Measurements from ENCODE around the gene CDKN1C. TPM values are rescaled to one million over a fixed set of nuclear protein-coding genes. Genes with fewer than 3 reads are reported as not detected.

CDKN1C gene
- polyA plus RNA-seq, 2 donors: 12.1 to 27.5 TPM

DNA sequence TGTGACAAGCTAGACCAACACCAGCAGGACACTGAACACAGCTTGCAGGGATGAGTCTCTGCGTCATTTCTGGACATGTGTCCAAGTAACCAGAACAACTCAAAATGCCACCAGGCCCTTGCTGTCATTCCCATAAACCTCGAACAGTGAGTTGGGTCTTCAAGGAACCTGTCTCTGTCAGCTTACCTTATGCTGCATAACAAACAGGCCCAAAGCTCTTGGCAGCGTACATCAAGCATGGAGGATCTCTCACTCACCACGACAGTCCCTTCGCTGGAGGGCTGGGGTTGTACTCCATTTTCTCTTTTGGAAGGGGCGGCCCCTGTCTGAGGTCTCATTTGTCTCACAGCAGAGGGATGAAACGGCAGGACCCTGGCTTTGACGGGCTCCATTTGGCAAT, 6.8 kb downstream of the CDKN1C start:
- Histone ChIP-seq H3K36me3 (ENCODE audit: control insufficient read depth in 2 of 2, insufficient read depth in 2 of 2, low read length in 1 of 2) (no peaks in the 10 kb centered on the region), H3K27ac (ENCODE audit: low read depth in 2 of 2, low read length in 1 of 2) (no peak overlapping the region)
- WGBS, 2 donors: 95 to 97% methylated on average over 8 of the region's 8 CpGs

GRCh38 chr11:2877474-2877873, 8.1 kb downstream of the CDKN1C start:
- H3K9me3 ChIP-seq (ENCODE audit: control insufficient read depth in 2 of 2, insufficient read depth in 1 of 2, low read depth in 1 of 2, low read length in 1 of 2): peaks cover 0 to 10% of the 10 kb centered on the region in 2 donors
- 56 to 70% methylated on average over 6 of the region's 6 CpGs for WGBS, 2 donors
- H3K36me3 ChIP-seq (ENCODE audit: control insufficient read depth in 2 of 2, insufficient read depth in 2 of 2, low read length in 1 of 2): no peaks in the 10 kb centered on the region
- H3K27me3 ChIP-seq (ENCODE audit: control insufficient read depth in 1 of 2, insufficient read depth in 2 of 2, low read length in 2 of 2): no peaks in the 10 kb centered on the region
- H3K27ac ChIP-seq (ENCODE audit: low read depth in 2 of 2, low read length in 1 of 2): no peak overlapping the region
- no peaks in the 10 kb centered on the region for H3K4me1 ChIP-seq (ENCODE audit: control insufficient read depth in 2 of 2, insufficient read depth in 2 of 2, low read length in 1 of 2)
- no peak overlapping the region for H3K4me3 ChIP-seq (ENCODE audit: low read depth in 1 of 2, low read length in 2 of 2)

More for the DNA sequence above, 6.8 kb downstream of the CDKN1C start:
- Histone ChIP-seq H3K4me1 (ENCODE audit: control insufficient read depth in 2 of 2, insufficient read depth in 2 of 2, low read length in 1 of 2) (peaks cover 0 to 3% of the 10 kb centered on the region in 2 donors), H3K9me3 (ENCODE audit: control insufficient read depth in 2 of 2, insufficient read depth in 1 of 2, low read depth in 1 of 2, low read length in 1 of 2) (peaks cover 0 to 10% of the 10 kb centered on the region in 2 donors), H3K27me3 (ENCODE audit: control insufficient read depth in 1 of 2, insufficient read depth in 2 of 2, low read length in 2 of 2) (no peaks in the 10 kb centered on the region), H3K4me3 (ENCODE audit: low read depth in 1 of 2, low read length in 2 of 2) (no peak overlapping the region)

DNA sequence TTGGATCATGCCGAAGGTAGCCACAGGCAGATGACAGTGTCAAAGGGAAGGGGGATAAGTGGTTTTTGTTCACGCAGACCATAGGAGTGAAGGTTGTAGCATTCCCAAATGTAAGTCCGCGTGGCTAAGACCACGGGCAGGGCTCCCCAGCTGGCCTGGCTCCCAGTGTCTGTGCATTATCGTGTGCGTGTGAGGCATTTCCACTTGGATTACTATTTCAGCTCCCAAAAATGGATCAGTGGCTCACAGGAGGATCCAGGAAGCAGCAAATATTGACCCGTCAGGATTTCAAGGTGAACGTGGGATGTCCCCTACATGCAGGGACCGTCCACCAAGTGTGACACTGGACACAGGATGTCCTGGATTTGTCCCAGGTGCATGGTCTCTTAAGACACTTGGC, 10.6 kb downstream of the CDKN1C start:
- WGBS, 2 donors: 95 to 97% methylated on average over 10 of the region's 10 CpGs
- Histone ChIP-seq H3K9me3 (ENCODE audit: control insufficient read depth in 2 of 2, insufficient read depth in 1 of 2, low read depth in 1 of 2, low read length in 1 of 2) (peaks cover 0 to 8% of the 10 kb centered on the region in 2 donors), H3K4me1 (ENCODE audit: control insufficient read depth in 2 of 2, insufficient read depth in 2 of 2, low read length in 1 of 2) (no peaks in the 10 kb centered on the region), H3K36me3 (ENCODE audit: control insufficient read depth in 2 of 2, insufficient read depth in 2 of 2, low read length in 1 of 2) (no peaks in the 10 kb centered on the region), H3K27ac (ENCODE audit: low read depth in 2 of 2, low read length in 1 of 2) (no peak overlapping the region), H3K27me3 (ENCODE audit: control insufficient read depth in 1 of 2, insufficient read depth in 2 of 2, low read length in 2 of 2) (peaks cover 0 to under 1% of the 10 kb centered on the region in 2 donors), H3K4me3 (ENCODE audit: low read depth in 1 of 2, low read length in 2 of 2) (no peak overlapping the region)

- 61 to 65% methylated on average over 22 of the region's 22 CpGs for WGBS, 2 donors
- H3K27me3 ChIP-seq (ENCODE audit: control insufficient read depth in 1 of 2, insufficient read depth in 2 of 2, low read length in 2 of 2): peaks cover 0 to 8% of the 10 kb centered on the region in 2 donors
- no peaks in the 10 kb centered on the region for H3K4me1 ChIP-seq (ENCODE audit: control insufficient read depth in 2 of 2, insufficient read depth in 2 of 2, low read length in 1 of 2)
- H3K27ac ChIP-seq (ENCODE audit: low read depth in 2 of 2, low read length in 1 of 2): no peak overlapping the region
- H3K36me3 ChIP-seq (ENCODE audit: control insufficient read depth in 2 of 2, insufficient read depth in 2 of 2, low read length in 1 of 2): no peaks in the 10 kb centered on the region
- peaks cover 0 to 4% of the 10 kb centered on the region in 2 donors for H3K9me3 ChIP-seq (ENCODE audit: control insufficient read depth in 2 of 2, insufficient read depth in 1 of 2, low read depth in 1 of 2, low read length in 1 of 2)
- no peak overlapping the region for H3K4me3 ChIP-seq (ENCODE audit: low read depth in 1 of 2, low read length in 2 of 2)
Observed at GRCh38 chr11:2870969-2871680, 14.4 kb downstream of the CDKN1C start.

- Histone ChIP-seq H3K9me3 (ENCODE audit: control insufficient read depth in 2 of 2, insufficient read depth in 1 of 2, low read depth in 1 of 2, low read length in 1 of 2) (peaks cover 0 to 4% of the 10 kb centered on the region in 2 donors), H3K36me3 (ENCODE audit: control insufficient read depth in 2 of 2, insufficient read depth in 2 of 2, low read length in 1 of 2) (no peaks in the 10 kb centered on the region), H3K4me3 (ENCODE audit: low read depth in 1 of 2, low read length in 2 of 2) (no peak overlapping the region), H3K27me3 (ENCODE audit: control insufficient read depth in 1 of 2, insufficient read depth in 2 of 2, low read length in 2 of 2) (peaks cover 0 to 8% of the 10 kb centered on the region in 2 donors), H3K4me1 (ENCODE audit: control insufficient read depth in 2 of 2, insufficient read depth in 2 of 2, low read length in 1 of 2) (no peaks in the 10 kb centered on the region), H3K27ac (ENCODE audit: low read depth in 2 of 2, low read length in 1 of 2) (no peak overlapping the region)
- 73 to 75% methylated on average over 17 of the region's 17 CpGs for WGBS, 2 donors
Observed at GRCh38 chr11:2870460-2870859, 15.1 kb downstream of the CDKN1C start.

DNA sequence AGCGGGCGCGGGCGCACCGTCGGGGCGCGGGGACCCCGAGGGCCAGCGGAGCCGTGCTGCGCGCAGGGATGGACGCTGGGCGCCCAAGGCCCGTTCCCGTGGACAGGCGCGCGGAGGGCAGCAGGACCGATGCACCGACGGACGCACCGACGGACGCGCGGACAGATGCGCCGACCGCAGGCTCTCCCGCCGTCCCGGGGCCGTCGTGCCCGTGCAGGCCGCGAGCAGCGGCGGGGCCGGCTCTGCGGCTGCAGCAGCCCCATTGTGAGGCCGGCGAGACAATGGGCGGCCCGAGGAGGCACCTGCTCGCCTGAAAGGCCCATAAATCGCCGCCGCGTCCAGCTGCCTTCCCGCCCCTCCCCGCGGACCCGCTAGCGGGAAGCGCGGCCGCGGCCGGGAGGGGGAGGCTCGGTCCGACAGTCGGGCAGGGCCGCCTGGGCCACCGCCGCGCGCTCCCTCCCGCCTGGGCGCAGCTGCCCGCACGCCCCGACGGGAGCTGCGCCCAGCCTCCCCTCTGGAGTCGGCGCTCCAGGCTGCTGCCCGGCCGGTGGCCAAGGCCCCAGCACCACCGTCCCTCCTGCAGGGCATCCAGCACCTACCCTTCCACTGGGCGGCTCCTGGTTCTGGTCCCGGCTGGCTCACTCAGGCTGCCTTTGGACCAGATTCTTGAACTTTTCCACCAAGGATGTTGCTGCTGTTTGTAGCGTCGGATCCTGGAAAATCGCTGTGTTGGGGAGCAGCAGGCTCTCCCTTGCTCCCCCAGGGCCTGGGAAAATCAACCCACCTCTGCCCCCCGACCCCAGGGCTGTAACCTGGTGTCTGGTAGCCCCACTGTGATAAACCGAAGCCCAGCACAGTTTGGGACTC, 15.8 kb downstream of the CDKN1C start:
- Histone ChIP-seq H3K4me1 (ENCODE audit: control insufficient read depth in 2 of 2, insufficient read depth in 2 of 2, low read length in 1 of 2) (no peaks in the 10 kb centered on the region), H3K27ac (ENCODE audit: low read depth in 2 of 2, low read length in 1 of 2) (no peak overlapping the region), H3K9me3 (ENCODE audit: control insufficient read depth in 2 of 2, insufficient read depth in 1 of 2, low read depth in 1 of 2, low read length in 1 of 2) (peaks cover 0 to 4% of the 10 kb centered on the region in 2 donors), H3K4me3 (ENCODE audit: low read depth in 1 of 2, low read length in 2 of 2) (no peak overlapping the region), H3K36me3 (ENCODE audit: control insufficient read depth in 2 of 2, insufficient read depth in 2 of 2, low read length in 1 of 2) (no peaks in the 10 kb centered on the region), H3K27me3 (ENCODE audit: control insufficient read depth in 1 of 2, insufficient read depth in 2 of 2, low read length in 2 of 2) (peaks cover 0 to 8% of the 10 kb centered on the region in 2 donors)
- WGBS, 2 donors: 25 to 27% methylated on average over 46 to 90 of the region's 90 CpGs

DNA sequence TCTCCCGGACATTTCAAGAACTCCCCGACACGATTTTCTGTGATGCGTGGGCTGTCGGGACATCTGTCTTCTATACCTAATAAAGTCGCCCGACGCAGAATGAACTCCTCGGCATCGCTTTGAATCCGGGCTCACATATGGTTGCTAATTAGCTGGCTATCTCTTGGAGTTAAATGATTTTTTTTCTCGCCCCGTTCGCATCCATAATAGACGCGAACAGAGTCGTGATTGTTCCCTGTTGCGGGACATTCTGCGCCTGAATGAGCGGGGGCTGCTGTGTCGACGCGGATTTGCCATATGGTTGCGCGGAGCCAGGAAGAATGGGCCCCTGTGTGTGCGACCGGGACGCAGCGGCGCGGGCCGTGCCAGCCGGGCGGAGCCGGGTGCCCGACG, 16.4 kb downstream of the CDKN1C start:
- Histone ChIP-seq H3K4me3 (ENCODE audit: low read depth in 1 of 2, low read length in 2 of 2) (no peak overlapping the region), H3K27ac (ENCODE audit: low read depth in 2 of 2, low read length in 1 of 2) (no peak overlapping the region), H3K36me3 (ENCODE audit: control insufficient read depth in 2 of 2, insufficient read depth in 2 of 2, low read length in 1 of 2) (no peaks in the 10 kb centered on the region), H3K27me3 (ENCODE audit: control insufficient read depth in 1 of 2, insufficient read depth in 2 of 2, low read length in 2 of 2) (peaks cover 0 to 8% of the 10 kb centered on the region in 2 donors), H3K4me1 (ENCODE audit: control insufficient read depth in 2 of 2, insufficient read depth in 2 of 2, low read length in 1 of 2) (peaks cover 0 to 2% of the 10 kb centered on the region in 2 donors), H3K9me3 (ENCODE audit: control insufficient read depth in 2 of 2, insufficient read depth in 1 of 2, low read depth in 1 of 2, low read length in 1 of 2) (peaks cover 0 to 4% of the 10 kb centered on the region in 2 donors)
- WGBS, 2 donors: 27 to 30% methylated on average over 37 of the region's 37 CpGs

GRCh38 chr11:2868506-2869133, 17.0 kb downstream of the CDKN1C start:
- H3K36me3 ChIP-seq (ENCODE audit: control insufficient read depth in 2 of 2, insufficient read depth in 2 of 2, low read length in 1 of 2): no peaks in the 10 kb centered on the region
- H3K4me3 ChIP-seq (ENCODE audit: low read depth in 1 of 2, low read length in 2 of 2): no peak overlapping the region
- peaks cover 0 to 4% of the 10 kb centered on the region in 2 donors for H3K9me3 ChIP-seq (ENCODE audit: control insufficient read depth in 2 of 2, insufficient read depth in 1 of 2, low read depth in 1 of 2, low read length in 1 of 2)
- WGBS, 2 donors: 23 to 27% methylated on average over 16 of the region's 16 CpGs
- H3K27me3 ChIP-seq (ENCODE audit: control insufficient read depth in 1 of 2, insufficient read depth in 2 of 2, low read length in 2 of 2): peaks cover 0 to 8% of the 10 kb centered on the region in 2 donors
- no peak overlapping the region for H3K27ac ChIP-seq (ENCODE audit: low read depth in 2 of 2, low read length in 1 of 2)
- H3K4me1 ChIP-seq (ENCODE audit: control insufficient read depth in 2 of 2, insufficient read depth in 2 of 2, low read length in 1 of 2): peaks cover 0 to 2% of the 10 kb centered on the region in 2 donors

DNA sequence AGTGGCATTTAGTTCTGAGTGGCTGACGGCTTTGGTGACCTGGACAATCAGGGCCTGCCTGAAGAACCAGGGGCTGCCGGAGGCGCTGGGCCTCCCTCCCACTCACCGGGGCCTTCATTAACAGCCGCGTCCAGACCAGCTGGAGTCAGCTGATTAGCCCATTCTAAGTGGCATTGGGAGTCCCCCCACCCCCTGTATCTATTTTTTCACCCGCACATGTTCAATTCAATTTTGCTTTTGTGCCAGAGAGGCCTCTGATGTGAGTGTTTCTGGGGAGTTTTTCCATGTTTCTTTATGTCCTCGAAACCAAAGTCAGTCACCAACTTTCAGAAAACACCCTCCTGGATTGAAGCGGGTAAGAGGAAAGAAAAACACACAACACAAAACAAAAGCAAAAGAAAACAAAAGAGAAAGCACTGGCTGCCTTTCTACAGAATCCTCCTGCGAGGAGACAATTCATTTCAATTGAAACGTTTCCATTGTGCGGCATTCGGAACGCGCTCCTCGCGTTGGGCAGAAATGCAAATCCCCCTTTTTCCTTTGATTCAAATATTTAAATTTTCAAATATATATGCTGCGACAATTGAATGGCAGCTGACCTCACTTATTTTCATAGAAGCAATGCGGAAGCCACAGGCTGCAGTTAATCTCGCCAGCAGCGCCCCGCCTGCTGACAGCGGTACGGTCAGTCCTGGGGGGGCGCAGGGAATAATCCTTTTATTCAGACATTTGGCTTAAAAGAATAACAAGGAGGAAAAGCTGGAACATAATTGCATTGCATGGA, 17.7 kb downstream of the CDKN1C start:
- Histone ChIP-seq H3K27ac (ENCODE audit: low read depth in 2 of 2, low read length in 1 of 2) (no peak overlapping the region), H3K36me3 (ENCODE audit: control insufficient read depth in 2 of 2, insufficient read depth in 2 of 2, low read length in 1 of 2) (no peaks in the 10 kb centered on the region), H3K4me1 (ENCODE audit: control insufficient read depth in 2 of 2, insufficient read depth in 2 of 2, low read length in 1 of 2) (peaks cover 0 to 2% of the 10 kb centered on the region in 2 donors), H3K27me3 (ENCODE audit: control insufficient read depth in 1 of 2, insufficient read depth in 2 of 2, low read length in 2 of 2) (peaks cover 0 to 8% of the 10 kb centered on the region in 2 donors), H3K4me3 (ENCODE audit: low read depth in 1 of 2, low read length in 2 of 2) (no peak overlapping the region), H3K9me3 (ENCODE audit: control insufficient read depth in 2 of 2, insufficient read depth in 1 of 2, low read depth in 1 of 2, low read length in 1 of 2) (peaks cover 0 to 4% of the 10 kb centered on the region in 2 donors)
- 65 to 69% methylated on average over 25 of the region's 25 CpGs for WGBS, 2 donors

All from esophagus (tissue), 2 donors.